ENCODE data around the gene TMTC2.

GRCh38 chr12:83143950-83144349 is 457.2 kb downstream of the TMTC2 start:
- TF ChIP-seq RAD21 (IDR thresholded peaks at IDR 0.05; ENCODE audit: low read depth) (no peak), TCF12 (IDR thresholded peaks at IDR 0.05; ENCODE audit: low read depth) (no peak), YY1 (IDR thresholded peaks at IDR 0.05; ENCODE audit: low read depth) (no peak), EP300 (IDR thresholded peaks at IDR 0.05; ENCODE audit: borderline replicate concordance) (no peak), ZBTB7A (IDR thresholded peaks at IDR 0.05; ENCODE audit: low read depth) (no peak), USF1 (IDR thresholded peaks at IDR 0.05) (no peak), MAX (IDR thresholded peaks at IDR 0.05) (no peak), EGR1 (IDR thresholded peaks at IDR 0.05) (no peak), CEBPB (IDR thresholded peaks at IDR 0.05) (no peak), TEAD4 (IDR thresholded peaks at IDR 0.05) (no peak), TAF1 (IDR thresholded peaks at IDR 0.05; ENCODE audit: low read depth) (no peak), CREB1 (IDR thresholded peaks at IDR 0.05; ENCODE audit: low read depth) (no peak), NFIC (IDR thresholded peaks at IDR 0.05) (no peak)
